ENCODE measurements around the gene ZYX. TPM values are rescaled to one million over a fixed set of nuclear protein-coding genes. Genes with fewer than 3 reads are reported as not detected.

The ZYX gene
- total RNA-seq, 4 donors from 2014 or later, result 48.2 to 138 (median 62.8) TPM

DNA sequence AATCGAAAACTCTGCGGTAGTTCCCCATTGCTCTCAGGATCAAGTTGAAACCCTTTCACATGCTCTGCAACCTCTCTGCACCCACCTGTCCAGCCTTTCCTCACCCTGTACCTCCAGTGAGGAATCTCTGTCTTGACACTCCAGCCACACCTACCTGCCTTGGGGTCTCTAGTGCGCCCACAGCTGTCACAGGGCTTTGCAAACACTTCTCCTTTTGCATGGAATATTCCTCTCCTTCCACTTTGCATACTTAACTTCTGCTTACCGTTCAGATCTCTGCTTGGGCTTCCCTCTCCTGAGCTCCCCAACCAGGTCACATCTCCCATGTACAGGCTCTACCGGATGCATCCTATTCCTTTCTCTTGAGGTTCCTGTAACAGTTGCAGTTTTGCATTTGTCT, 6.6 kb upstream of the ZYX start:
- no peak for ATAC-seq (ENCODE audit: low FRiP score)
- TF ChIP-seq, protein P1, sequence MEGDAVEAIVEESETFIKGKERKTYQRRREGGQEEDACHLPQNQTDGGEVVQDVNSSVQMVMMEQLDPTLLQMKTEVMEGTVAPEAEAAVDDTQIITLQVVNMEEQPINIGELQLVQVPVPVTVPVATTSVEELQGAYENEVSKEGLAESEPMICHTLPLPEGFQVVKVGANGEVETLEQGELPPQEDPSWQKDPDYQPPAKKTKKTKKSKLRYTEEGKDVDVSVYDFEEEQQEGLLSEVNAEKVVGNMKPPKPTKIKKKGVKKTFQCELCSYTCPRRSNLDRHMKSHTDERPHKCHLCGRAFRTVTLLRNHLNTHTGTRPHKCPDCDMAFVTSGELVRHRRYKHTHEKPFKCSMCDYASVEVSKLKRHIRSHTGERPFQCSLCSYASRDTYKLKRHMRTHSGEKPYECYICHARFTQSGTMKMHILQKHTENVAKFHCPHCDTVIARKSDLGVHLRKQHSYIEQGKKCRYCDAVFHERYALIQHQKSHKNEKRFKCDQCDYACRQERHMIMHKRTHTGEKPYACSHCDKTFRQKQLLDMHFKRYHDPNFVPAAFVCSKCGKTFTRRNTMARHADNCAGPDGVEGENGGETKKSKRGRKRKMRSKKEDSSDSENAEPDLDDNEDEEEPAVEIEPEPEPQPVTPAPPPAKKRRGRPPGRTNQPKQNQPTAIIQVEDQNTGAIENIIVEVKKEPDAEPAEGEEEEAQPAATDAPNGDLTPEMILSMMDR (IDR thresholded peaks at IDR 0.05), result no peak
- DNase-seq (ENCODE audit: low spot score), result no peak

DNA sequence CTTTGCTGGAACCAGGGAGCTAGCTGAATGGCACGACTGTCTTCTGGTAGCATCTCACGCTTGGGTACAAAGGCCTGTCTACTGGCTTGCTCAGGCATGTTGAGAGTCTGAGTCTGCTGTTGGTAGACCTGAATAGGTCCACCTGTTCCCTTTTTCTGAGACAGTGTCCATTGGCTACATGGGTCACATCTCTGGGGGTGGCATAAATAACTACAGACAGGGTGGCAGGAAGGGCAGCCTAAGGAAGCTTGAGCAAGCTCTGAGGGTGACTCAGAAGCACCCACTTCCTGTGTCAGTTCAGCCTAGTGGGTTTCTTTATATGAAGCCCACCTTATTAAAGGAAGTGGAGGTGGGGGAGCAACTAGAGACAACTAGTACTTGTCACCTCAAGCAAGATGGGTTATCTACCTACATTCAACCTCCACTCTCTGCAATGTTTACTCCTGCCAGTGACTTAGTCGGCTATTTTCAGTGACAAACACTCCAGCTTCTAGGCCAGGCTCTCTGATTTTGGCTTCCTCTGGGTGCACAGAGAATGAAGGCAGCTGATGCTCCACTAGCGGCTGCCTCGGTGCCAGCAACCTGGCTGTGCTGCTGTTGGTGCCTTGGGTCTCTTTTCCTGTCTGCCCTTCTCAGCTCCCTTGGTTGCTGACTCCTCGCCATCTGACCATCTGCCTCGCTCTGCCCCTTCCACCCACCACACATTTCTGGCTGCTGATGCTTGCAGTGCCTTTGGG, 5.7 kb upstream of the ZYX start:
- DNase-seq (ENCODE audit: low spot score), result no peak
- TF ChIP-seq, protein P1 (IDR thresholded peaks at IDR 0.05), result no peak

DNA sequence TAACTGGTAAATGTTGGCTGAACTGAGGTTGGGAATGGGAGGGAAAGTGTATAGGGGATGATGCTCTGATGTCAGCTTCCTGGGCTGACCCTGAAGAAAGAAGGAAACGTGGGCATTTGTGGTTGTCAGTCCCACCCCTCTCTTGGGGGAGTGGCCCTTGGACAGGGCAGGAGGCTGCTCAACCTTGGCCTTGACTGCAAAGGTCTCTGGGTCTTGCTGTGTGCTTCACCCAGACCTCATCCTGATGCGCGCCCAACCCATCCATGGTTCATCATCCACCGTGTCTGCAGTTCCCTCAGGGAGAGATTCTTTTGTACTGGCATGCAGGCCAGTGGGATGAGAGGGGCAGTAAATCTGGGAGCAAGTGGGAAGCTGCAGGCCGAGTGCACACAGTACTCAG, 4.7 kb upstream of the ZYX start:
- TF ChIP-seq, protein P1 (IDR thresholded peaks at IDR 0.05), result no peak
- ATAC-seq (ENCODE audit: low FRiP score) (no peak), DNase-seq (ENCODE audit: low spot score) (no peak)

More for the DNA sequence above, 5.7 kb upstream of the ZYX start:
- no peak for ATAC-seq (ENCODE audit: low FRiP score)

DNA sequence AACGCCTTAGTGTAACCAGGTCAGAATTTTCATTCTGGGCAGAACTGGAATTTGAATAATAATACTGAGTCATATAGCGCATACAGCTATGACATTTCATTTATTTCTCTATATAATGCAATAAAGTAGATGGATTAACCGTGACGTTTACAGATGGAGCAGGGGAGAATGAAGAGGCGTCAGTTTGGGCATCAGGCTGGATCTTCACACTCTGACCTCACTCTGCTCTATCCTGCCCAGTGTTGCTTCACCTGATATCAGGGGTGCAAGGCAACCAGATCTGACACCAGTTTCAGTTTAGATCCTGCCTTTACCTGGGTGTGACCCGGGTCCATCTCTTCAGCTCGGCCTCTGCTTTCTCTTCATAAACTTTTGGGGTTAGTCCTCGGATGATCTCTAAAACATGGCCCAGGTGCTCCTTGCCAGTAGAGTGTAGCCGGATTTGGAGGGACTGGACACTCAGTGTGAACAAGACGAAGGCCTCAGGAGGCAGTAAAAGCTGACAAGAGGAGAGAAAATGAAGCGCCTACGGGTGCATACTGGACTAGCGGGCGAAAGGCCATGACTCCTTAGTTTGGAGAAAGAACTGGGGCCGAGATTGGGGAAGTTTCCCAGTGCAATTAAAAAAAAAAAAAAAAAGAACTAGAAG, 1.4 kb upstream of the ZYX start:
- TF ChIP-seq, protein P1 (IDR thresholded peaks at IDR 0.05), result no peak
- ATAC-seq (ENCODE audit: low FRiP score) (no peak), DNase-seq (ENCODE audit: low spot score) (no peak)

DNA sequence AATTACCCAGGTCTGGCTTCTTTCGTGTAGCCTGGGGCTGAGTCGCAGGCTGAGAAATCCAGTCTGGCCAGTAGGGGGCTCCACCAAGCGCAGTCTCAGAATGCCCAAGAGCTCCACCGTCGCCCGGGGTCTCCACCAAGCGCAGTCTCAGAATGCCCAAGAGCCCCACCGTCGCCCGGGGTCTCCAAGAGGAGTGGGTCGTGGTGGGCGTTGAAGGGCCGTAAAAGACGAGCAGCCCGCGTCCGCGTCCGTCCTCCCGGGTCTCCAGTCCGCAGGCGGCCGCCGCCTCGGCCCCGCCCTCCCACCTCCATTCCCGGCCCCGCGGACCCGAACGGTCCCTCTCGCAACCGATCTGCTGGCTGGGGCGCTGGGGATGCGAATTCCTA, 892 bp upstream of the ZYX start:
- DNase-seq (ENCODE audit: low spot score) (peak; percentile 87), ATAC-seq (ENCODE audit: low FRiP score) (peak; percentile 58)
- TF ChIP-seq, protein P1 (IDR thresholded peaks at IDR 0.05), result peak in 2 of 3 donors; percentile 11 to 57

GRCh38 chr7:143381427-143382125, 431 bp downstream of the ZYX start:
- peak; percentile 6 for ATAC-seq (ENCODE audit: low FRiP score)

More at GRCh38 chr7:143381427-143382125, 431 bp downstream of the ZYX start:
- DNase-seq (ENCODE audit: low spot score), result peak; percentile 80
- TF ChIP-seq, protein P1 (IDR thresholded peaks at IDR 0.05), result no peak

Data from omental fat pad (tissue), 4 donors.